GM18868 (cell line): ENCODE results near the gene TMEM33.
"Not testable (repeated sequence)": the region's sequence is repeated elsewhere in the genome, so short reads cannot be mapped to it uniquely, and the experiment has no call there.

ENCODE experiments used
- ATAC-seq: cut with Tn5 transposase; IDR thresholded peaks from one replicate; pipeline ENCODE4 v1.9.1; 2021; ENCODE audit warnings: mild to moderate bottlenecking, moderate library complexity; ENCODE audit not compliant: unreplicated experiment

Gene TMEM33

DNA sequence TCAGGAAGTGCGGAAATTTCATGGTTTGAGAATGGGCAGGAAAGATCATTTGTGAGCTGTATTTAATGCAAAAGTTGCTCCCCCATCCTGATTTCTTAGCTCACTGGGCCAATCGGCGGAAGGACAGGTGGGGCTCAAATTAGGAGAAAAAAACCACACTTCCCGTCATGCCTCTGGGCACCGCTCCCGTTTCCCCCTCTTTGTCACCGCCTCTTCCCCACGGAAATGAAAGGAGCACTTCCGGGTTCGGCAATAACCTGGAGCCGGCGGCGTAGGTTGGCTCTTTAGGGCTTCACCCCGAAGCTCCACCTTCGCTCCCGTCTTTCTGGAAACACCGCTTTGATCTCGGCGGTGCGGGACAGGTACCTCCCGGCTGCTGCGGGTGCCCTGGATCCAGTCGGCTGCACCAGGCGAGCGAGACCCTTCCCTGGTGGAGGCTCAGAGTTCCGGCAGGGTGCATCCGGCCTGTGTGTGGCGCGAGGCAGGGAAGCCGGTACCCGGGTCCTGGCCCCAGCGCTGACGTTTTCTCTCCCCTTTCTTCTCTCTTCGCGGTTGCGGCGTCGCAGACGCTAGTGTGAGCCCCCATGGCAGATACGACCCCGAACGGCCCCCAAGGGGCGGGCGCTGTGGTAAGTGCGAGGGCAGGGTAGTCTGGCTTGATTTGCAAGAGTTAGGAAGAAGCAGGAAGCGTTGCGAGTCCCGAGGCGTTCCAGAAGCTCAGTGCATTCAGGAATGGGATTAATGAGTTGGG lies at the start of gene TMEM33:
Gene TMEM33, plus strand, starts transcription at position 529 of the 751 bp plus-strand sequence. Its CDS starts 56 bp downstream, at position 585.
- peak; percentile 92 for ATAC-seq

DNA sequence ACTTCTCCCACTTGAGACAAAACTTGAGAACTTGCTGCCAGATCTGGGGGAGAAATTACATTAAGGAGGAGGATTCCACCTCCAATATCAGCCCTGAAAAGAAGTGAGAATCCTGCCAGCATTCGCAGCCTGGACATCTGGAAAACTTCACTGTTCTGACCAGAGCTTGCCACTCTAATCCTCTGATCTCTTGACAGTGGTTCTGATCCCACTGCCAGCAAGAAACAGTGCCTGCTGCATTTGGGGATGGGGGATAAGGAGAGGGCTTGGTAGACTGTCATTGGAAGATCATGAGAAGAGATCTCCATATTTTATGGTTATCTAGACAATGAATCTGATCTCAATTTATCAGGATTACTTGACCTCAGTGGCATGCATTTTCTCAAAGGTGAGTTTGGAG lies 49.8 kb upstream of the TMEM33 start:
- no peak for ATAC-seq

DNA sequence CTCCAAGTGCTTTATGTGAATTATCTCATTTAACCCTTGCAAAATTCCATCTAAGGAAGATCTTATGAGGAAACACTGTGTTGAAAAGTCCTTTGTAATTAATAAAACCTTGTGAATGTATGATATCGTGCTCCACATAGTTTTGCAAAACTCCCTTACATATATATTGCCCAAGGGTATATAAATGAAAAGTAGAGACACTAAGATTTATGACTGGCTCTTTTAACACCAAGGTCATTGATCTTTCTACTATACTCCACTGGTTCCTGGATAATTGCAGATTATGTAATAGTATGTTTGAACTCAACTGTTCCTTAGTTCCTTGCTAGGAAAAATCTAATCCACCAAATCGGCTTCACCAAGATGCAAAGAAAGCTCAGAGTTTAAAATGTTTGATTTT lies 48.0 kb upstream of the TMEM33 start:
- no peak for ATAC-seq

DNA sequence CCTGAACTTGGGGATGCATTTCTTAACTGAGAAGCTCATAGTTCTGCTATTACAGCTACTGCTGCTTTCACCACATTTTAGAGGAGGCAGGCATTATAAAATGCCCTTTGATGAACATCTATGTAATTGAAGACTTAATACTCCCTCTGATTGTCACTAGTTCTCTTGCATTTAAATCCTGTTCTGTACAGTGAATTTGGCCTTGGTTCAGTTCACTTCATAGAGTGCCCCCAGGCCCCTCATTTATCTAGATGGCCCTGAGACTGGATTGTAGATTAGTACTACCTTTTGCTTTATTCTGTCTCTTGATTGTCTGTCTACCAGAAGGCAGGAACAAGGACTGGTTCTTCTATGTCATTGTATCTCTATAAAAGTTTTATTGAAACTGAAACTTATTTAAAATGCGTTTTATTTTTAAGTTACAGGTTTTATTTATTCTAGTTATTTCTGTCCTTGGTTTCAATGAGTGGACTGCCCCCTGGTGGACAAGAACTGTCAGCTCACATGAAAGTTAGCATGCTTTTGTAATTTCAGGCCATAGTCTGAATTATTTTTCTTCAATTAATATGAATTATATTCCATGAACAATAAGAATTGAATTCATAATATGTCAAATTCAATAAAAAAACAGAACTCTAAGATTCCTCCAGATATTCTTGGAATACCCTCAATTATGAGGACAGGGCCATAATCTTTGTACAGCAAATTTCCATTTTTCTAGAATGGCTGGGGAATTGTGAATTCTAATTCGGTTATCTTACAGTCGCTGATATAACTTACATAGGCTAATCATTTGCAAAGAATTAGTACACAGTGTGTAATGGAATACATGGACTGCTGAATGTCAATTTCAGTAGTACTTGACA lies 47.2 kb upstream of the TMEM33 start:
- ATAC-seq: no peak

DNA sequence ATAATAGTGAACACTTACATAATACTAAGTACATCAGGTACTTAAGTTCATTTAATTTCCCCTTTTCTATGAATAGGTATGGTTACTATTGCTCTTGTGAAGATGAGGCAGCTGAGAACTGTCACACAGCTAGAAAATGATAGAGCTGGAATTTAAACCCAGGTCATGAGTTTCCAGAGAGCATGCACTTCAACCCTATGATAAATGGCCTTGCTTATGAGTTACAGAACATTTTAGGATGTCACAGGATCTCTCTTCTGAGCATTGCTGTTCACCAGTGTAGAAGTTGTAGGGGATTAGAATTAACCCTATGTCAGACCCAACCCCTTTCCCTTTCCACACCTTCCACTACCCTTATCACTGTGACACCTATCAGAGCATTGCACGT lies 46.5 kb upstream of the TMEM33 start:
- ATAC-seq: no peak

- no peak for ATAC-seq
Observed at GRCh38 chr4:41889317-41889716, 45.9 kb upstream of the TMEM33 start.

GRCh38 chr4:41890085-41890484 lies 45.1 kb upstream of the TMEM33 start:
- ATAC-seq: no peak

DNA sequence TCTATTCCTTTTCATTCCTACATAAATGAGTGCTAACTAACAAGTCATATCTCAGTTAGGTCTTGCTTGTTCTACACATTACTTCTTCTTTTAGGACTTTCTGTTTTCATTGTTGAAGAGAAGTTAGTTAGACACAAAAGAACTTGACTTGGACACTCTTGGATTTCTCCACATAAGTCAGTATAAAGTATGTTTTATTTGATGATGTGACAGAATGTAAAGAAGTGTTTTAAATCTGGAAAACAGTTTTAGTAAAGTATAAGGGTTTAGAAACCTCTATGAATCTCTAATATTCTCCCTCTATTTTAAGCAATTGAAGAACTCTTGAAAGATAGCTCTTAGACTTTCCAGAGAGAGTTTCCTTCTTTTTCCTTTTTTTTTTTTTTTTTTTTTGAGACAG lies 38.6 kb upstream of the TMEM33 start:
- ATAC-seq: no peak

- no peak for ATAC-seq
Observed at GRCh38 chr4:41897698-41898097, 37.5 kb upstream of the TMEM33 start.

- not testable (repeated sequence) for ATAC-seq
Observed at GRCh38 chr4:41909136-41909535, 26.1 kb upstream of the TMEM33 start.

DNA sequence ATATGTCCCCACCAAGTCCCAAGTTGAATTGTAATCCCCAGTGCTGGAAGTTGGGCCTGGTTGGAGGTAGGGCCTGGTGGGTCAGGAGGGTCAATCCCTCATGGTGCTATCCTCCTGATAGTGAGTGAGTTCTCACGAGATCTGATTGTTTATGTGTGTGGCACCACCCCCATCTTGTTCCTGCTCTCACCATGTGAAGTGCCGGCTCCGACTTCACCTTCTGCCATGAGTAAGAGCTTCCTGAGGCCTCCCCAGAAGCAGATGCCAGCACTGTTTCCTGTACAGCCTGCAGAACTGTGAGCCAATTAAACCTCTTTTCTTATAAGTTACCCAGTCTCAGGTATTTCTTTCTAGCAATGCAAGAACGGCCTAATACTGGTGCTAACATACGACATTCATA lies 22.7 kb upstream of the TMEM33 start:
- ATAC-seq: no peak

DNA sequence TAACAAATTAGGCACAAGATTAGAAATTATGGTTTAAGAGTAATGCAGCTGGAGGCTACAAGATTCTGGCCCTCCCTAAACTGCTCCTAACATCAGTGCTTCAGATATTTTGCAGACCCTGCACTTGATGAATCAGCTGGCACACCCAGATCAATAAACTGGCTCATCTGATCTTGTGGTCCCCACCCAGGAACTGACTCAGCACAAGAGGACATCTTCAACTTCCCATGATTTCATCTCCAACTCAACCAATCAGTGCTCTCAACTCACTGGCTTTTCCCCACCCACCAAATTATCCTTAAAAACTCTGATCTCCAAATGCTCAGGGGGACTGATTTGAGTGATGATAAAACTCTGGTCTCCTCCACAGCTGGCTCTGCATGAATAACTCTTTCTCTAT lies 21.7 kb upstream of the TMEM33 start:
- no peak for ATAC-seq

GRCh38 chr4:41918278-41918677 lies 17.0 kb upstream of the TMEM33 start:
- ATAC-seq: no peak

DNA sequence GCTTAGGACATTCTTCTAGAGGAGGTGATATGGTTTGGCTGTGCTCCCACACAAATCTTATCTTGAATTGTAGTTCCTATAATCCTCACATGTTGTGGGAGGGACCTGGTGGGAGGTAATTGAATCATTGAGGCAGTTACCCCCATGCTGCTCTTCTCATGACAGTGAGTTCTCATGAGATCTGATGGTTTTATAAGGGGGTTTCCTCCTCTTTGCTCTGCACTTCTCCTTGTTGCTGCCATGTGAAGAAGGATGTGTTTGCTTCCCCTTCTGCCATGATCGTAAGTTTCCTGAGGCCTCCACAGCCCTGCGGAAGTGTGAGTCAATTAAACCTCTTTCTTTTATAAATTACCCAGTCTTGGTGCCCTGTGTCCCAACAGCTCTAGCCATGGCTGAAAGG lies 14.8 kb upstream of the TMEM33 start:
- ATAC-seq: not testable (repeated sequence)

DNA sequence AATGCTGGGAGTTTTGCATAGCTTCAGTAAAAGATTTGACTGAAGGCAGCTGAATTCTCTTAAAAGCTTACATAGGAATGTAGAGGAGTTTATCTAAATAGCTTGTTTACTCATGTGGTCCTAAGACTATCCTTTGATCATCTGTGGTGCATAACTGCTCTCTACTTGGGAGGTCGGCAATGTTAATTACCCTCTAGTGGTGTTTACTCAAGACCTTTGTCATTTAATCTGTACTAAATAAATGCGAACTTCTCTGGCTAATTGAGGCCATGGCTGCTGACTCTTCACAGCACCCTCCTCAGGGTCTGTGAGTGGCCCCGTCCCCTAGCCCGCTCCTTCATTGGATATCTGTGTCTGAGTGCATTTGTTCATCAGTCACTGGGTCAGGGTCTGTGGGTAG lies 13.8 kb upstream of the TMEM33 start:
- no peak for ATAC-seq

- no peak for ATAC-seq
Observed at GRCh38 chr4:41927796-41928499, 7.3 kb upstream of the TMEM33 start.

DNA sequence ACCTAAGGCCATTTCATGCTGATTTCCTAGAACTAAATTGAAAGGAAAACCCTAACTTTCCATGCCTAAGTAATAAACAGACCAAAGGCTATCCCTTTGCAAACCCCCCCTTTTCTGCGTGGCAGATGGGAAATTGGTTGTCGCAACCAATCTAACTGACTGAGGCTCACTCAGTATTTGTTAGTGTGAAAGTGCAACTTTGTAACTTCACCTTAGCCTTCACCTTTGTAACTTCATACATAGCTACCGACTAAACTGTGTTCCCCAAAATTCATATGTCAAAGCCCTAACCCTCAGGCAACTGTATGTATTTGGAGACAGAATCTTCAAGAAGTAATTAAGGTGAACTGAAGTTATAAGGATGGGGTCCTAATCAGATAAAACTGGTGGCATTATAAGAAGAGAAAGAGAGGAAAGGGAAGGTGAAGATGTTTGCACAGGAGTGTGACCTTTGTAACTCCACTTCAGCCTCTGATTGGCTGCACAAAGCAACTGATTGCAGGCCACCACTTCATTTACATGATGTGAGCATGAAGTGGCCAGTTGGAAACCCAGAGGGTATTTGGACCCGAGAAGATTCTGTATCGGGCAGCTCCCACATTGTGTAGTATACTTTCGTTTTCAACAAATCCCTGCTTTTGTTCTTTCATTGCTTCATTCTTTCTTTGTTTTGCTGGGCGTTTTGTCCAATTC lies 4.9 kb upstream of the TMEM33 start:
- ATAC-seq: no peak

DNA sequence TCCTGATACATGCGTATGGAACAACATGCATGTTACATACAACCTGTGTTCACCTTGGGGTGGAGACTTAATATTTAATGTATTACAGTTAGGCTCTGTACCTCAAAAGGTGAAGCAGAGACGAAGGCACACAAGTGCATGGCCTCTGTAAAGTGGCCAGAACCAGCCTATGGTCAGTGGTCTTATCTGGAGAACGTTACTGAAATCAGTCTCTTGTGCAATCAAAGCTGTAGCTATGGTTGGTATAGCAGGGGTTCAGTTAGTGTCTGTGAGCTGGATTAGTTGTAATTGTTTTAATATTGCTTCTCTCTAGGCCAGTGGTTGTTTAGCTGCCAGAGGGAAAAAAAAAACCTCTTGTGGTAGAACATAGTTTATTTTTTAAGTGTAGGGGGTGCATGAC lies 2.2 kb upstream of the TMEM33 start:
- ATAC-seq: no peak

- no peak for ATAC-seq
Observed at GRCh38 chr4:41933997-41934503, 1.2 kb upstream of the TMEM33 start.

DNA sequence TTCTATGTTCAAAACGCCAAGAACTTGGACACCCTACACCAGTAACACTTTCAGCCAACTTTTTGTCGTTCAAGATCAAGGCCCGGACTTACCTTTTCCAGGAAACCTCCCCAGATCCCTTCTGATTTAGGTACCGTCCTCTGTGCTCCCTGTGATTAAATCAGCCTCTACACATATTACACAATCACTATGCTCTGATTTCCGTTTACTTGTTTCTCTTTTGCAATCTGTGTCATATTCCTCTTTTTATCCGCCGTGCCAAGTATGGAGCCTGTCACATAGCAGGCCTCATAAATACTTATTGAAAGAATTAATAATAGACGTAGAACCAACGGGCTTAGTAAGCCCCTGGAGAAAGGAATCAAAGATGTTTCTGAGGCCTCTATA lies 722 bp upstream of the TMEM33 start:
- ATAC-seq: no peak

GRCh38 chr4:41935652-41936021 lies 408 bp downstream of the TMEM33 start:
- ATAC-seq: peak; percentile 6
